SK-N-MC (cell line): ENCODE results near the gene ITGA2B.

Experiments used
- EZH2 ChIP-seq: fragments of 200-600 bp; sonication (generic); IDR thresholded peaks from one replicate; pipeline ENCODE4 v1.6.1; 2017; ENCODE audit warnings: antibody characterized with exemption
- POLR2AphosphoS5 ChIP-seq: IDR thresholded peaks from 2 replicates; pipeline ENCODE4 v1.6.1; 2012; ENCODE audit warnings: mild to moderate bottlenecking, low read depth, low read length, borderline replicate concordance

- TF ChIP-seq EZH2: no peak
- TF ChIP-seq POLR2AphosphoS5: no peak
These were observed 50.7 kb downstream of the ITGA2B start for GRCh38 chr17:44338702-44339101.
